ENCODE data around the gene CNGA3.

The CNGA3 gene

DNA sequence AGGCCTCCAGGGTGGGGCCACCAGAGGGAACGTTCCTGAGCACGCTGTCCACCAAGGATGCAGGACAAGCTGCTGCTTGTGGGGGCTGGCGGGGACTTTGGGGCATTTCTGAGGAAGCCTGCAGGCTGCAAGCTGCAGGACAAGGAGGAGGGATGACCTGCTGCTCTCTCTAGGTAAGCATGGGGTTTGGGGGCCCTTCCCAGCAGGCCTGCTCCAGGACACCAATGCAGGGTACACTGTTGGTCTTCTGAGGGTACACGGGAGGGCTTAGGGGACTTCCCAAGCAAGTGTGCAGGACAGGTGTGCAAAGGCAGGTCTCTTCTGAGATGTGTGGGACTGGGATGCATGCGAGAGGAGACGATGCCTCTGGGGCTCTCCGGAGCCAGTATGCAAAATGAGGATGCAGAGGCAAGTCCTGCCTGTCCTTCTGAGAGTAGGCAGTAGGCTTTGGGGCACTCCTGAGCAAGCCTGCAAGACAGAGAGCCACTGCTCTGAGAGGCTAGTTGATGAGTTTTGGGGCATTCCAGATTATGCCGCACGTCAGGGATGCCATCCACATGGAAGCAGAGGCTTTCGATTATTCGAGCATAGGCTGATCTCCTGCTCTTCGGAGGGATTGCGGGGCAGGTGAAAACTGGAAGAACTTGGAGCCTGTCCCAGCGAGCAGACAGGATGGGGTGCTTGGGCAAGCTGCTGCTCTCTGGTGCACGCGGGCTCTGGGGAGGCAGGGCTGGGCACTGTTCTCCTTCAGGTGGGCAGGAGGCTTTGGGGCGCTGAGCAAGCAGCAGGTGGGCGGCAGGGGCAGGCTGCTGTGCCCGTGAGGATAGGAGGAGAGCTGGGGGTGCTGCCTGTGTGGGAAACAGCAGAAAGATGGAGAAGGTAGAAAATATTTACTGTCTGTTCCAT lies 44.6 kb downstream of the CNGA3 start:
- in situ Hi-C loops (cut with HindIII; ENCODE audit: low pct_ligation_motif_present, low sequenced_read_pairs): no loop called here
- H3K27me3 ChIP-seq (replicated peaks): no peaks in the 10 kb centered on the region
- DNase-seq: no peak

DNA sequence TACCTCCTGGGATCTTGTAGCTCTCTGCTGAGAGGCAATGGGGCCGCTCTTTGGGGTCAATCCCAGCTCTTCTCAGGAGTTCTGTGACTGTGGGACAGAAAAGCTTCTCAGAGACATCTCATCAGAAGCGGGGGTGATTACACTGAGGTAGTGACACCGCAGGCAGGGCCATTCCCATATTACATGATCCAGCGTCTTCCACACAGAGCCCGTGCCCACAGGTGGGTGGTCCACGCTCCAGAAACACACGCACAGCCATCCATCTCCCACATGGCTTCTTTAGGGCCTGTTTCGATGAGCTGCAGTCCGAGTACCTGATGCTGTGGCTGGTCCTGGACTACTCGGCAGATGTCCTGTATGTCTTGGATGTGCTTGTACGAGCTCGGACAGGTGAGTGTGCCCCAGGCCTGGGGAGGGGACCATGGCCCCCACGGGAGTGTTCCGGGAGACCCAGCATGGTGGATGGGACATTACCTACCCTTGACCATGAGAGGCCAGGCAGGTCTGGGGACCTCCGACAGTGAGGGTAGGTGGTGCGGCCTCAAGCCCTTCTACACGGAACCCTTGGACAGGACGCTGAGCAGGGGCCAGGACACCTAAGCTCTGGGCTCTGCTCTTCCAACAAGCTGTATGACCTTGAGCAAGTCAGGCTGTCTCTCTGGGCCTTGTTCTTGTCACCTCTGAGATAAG lies 45.5 kb downstream of the CNGA3 start:
- TF ChIP-seq, protein P1, sequence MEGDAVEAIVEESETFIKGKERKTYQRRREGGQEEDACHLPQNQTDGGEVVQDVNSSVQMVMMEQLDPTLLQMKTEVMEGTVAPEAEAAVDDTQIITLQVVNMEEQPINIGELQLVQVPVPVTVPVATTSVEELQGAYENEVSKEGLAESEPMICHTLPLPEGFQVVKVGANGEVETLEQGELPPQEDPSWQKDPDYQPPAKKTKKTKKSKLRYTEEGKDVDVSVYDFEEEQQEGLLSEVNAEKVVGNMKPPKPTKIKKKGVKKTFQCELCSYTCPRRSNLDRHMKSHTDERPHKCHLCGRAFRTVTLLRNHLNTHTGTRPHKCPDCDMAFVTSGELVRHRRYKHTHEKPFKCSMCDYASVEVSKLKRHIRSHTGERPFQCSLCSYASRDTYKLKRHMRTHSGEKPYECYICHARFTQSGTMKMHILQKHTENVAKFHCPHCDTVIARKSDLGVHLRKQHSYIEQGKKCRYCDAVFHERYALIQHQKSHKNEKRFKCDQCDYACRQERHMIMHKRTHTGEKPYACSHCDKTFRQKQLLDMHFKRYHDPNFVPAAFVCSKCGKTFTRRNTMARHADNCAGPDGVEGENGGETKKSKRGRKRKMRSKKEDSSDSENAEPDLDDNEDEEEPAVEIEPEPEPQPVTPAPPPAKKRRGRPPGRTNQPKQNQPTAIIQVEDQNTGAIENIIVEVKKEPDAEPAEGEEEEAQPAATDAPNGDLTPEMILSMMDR (IDR thresholded peaks at IDR 0.05; ENCODE audit: low read depth, low read length, missing control alignments): no peak
- H3K27ac ChIP-seq: no peak overlapping the region

More for the DNA sequence above, 44.6 kb downstream of the CNGA3 start:
- Histone ChIP-seq H3K36me3 (replicated peaks) (no peaks in the 10 kb centered on the region), H3K4me3 (ENCODE audit: low read depth, low read length) (no peak overlapping the region), H3K27ac (no peak overlapping the region)
- TF ChIP-seq, protein P1 (IDR thresholded peaks at IDR 0.05; ENCODE audit: low read depth, low read length, missing control alignments): no peak

DNA sequence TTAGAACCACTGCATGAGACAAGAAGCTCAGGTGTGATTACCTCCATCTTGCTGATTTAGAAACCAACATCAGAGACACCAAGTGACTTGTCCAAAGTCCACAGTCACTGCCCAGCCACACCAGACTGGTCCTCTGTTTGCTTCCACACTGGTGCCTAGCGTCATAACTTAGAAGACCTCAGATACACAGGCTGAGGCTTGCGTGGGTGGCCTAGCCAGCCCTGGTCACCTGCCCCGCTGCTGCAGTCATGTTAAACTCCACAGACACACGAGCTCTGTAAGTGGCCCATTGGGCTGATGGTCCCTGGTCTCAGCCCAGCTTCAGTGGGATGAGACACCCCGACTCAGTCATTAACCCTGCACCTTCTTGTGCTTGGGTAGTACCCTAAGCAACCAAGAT lies 47.1 kb downstream of the CNGA3 start:
- no peaks in the 10 kb centered on the region for H3K27me3 ChIP-seq (replicated peaks)
- in situ Hi-C loops (cut with HindIII; ENCODE audit: low pct_ligation_motif_present, low sequenced_read_pairs): no loop called here
- TF ChIP-seq, protein P1 (IDR thresholded peaks at IDR 0.05; ENCODE audit: low read depth, low read length, missing control alignments): no peak
- H3K27ac ChIP-seq: no peak overlapping the region
- H3K4me3 ChIP-seq (ENCODE audit: low read depth, low read length): no peak overlapping the region
- no peaks in the 10 kb centered on the region for H3K36me3 ChIP-seq (replicated peaks)
- no peak for DNase-seq

More for the DNA sequence above, 45.5 kb downstream of the CNGA3 start:
- no peak overlapping the region for H3K4me3 ChIP-seq (ENCODE audit: low read depth, low read length)
- in situ Hi-C loops (cut with HindIII; ENCODE audit: low pct_ligation_motif_present, low sequenced_read_pairs): no loop called here
- no peaks in the 10 kb centered on the region for H3K36me3 ChIP-seq (replicated peaks)
- H3K27me3 ChIP-seq (replicated peaks): no peaks in the 10 kb centered on the region
- no peak for DNase-seq

DNA sequence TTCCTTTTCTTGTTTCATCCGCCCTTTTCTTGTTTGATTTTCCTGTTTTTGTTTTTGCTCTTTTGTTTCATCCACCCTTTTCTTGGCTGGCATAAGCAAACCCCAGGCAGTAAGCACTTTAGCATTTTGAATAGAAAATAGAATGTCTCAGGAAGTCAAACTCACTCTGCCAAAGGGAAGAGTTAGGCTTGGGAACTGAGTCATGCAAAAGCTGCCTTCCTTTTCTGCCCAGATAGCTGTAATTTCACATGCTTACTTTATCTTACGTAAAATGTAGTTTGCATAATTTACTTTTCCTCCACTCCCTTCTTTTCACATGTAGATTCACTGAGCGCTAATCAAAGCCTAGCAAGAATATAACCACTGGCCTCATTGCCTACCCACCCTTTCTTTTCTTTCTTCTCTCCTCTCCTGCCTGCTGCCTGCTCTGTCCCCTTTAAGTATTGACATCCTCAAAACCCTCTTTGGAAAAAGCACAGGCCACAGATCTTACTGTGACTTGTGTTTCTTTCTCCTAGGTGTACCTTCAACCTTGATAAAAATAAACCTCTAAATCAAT lies 48.4 kb downstream of the CNGA3 start:
- in situ Hi-C loops (cut with HindIII; ENCODE audit: low pct_ligation_motif_present, low sequenced_read_pairs): no loop called here
- TF ChIP-seq, protein P1 (IDR thresholded peaks at IDR 0.05; ENCODE audit: low read depth, low read length, missing control alignments): no peak
- Histone ChIP-seq H3K36me3 (replicated peaks) (no peaks in the 10 kb centered on the region), H3K27me3 (replicated peaks) (no peaks in the 10 kb centered on the region), H3K4me3 (ENCODE audit: low read depth, low read length) (no peak overlapping the region), H3K27ac (no peak overlapping the region)
- no peak for DNase-seq

DNA sequence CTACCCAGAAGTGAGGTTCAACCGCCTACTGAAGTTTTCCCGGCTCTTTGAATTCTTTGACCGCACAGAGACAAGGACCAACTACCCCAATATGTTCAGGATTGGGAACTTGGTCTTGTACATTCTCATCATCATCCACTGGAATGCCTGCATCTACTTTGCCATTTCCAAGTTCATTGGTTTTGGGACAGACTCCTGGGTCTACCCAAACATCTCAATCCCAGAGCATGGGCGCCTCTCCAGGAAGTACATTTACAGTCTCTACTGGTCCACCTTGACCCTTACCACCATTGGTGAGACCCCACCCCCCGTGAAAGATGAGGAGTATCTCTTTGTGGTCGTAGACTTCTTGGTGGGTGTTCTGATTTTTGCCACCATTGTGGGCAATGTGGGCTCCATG lies 49.7 kb downstream of the CNGA3 start:
- in situ Hi-C loops (cut with HindIII; ENCODE audit: low pct_ligation_motif_present, low sequenced_read_pairs): no loop called here
- TF ChIP-seq, protein P1 (IDR thresholded peaks at IDR 0.05; ENCODE audit: low read depth, low read length, missing control alignments): no peak
- no peak overlapping the region for H3K27ac ChIP-seq
- DNase-seq: no peak
- H3K4me3 ChIP-seq (ENCODE audit: low read depth, low read length): no peak overlapping the region
- H3K27me3 ChIP-seq (replicated peaks): no peaks in the 10 kb centered on the region
- H3K36me3 ChIP-seq (replicated peaks): no peaks in the 10 kb centered on the region
